Ovary (tissue), 3 donors: ENCODE data around the gene KRT76.

ENCODE experiments used
- CTCF ChIP-seq, 3 donors: fragments of 450-650 bp in 2 of 3; fragments of 200-600 bp in 1 of 3; IDR thresholded peaks; one replicate each; pipeline versions ENCODE4 v1.5.1 to v1.8.0; 2016 to 2022; ENCODE audit warnings: antibody characterized with exemption in 3 of 3, mild to moderate bottlenecking in 1 of 3
- EP300 ChIP-seq: sonication (generic); formaldehyde crosslinking; IDR thresholded peaks from one replicate; pipeline ENCODE4 v1.6.1; 2017; ENCODE audit warnings: antibody characterized with exemption
- donor health status: DM: no; HTN: no; CAD: no.

DNA sequence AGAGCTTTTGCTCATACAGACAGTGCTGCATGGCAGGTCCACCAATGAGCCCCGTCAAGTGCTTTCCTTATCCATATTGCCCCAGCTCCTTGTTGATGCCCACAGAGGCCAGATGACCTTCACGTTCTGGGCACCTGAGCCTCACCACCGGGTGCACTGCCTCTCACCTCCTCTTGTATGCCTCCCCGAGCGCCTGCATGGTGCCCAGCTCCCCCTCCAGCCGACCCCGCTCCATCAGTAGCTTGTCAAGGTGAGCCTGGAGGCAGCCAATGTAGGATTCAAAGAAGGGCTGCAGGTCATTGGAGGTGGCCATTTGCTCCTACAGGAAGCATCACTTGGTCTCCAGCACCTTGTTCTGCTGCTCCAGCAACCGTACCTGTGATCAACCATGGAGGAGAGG lies 42.0 kb downstream of the KRT76 start:
- no peak for TF ChIP-seq EP300
- no peak for TF ChIP-seq CTCF (IDR thresholded peaks at IDR 0.05)
